ENCODE measurements around the gene DYNC1H1.
"Not testable (repeated sequence)": the region's sequence is repeated elsewhere in the genome, so short reads cannot be mapped to it uniquely, and the experiment has no call there.

Gene DYNC1H1

DNA sequence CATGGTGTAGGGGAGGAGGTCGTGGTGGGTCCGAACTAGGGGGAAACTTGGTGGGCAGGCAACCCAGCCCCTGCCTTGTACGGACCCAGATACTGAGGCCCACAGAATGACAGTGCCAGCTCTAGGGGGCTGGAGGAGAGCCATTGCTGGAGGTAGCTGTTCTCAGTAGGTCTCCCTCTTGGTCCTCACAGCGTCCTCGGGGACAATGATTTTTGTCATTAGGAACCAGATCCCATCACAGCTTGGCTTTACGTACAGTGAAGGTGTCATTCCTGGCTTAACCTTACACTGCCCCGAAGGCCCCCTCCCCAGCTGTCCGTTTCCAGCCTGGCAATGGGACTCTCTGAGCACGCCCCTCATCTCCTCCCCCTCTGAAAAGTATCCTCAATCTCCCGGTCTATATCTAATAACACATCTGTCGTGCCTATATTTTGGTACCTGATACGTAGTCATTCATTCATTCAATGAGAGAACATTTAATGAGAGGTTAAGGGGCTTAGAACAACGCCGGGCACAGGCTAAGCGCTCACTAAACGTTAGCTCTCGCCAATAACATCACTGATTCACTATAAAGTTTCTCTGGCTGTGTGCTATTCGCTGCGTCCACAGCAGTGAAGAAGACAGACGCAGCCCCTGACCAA is 597 bp upstream of the DYNC1H1 start:
- no peak for DNase-seq (ENCODE audit: low read depth)

DNA sequence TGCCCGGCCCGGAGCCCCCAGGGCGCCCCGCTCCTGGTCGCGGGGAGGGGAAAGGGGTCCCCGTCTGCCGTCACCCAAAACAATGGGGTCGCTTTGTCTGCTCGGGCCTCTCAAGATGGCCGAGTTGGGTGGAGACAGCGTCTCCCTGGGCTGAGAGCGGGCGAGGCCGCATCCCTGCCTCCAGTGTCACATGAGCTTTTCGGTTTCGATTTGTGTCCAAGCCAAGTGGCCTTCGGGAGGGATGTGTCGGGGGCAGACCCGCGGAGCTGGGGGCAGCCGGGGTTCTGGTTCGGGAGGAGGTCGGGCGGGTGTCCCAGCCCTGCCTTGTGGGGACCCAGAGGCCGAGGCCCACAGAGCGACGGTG is 790 bp downstream of the DYNC1H1 start:
- DNase-seq (ENCODE audit: low read depth), result peak; percentile 24

- DNase-seq (ENCODE audit: low read depth), result no peak
Observed at GRCh38 chr14:101965770-101966722, 1.7 kb downstream of the DYNC1H1 start.

DNA sequence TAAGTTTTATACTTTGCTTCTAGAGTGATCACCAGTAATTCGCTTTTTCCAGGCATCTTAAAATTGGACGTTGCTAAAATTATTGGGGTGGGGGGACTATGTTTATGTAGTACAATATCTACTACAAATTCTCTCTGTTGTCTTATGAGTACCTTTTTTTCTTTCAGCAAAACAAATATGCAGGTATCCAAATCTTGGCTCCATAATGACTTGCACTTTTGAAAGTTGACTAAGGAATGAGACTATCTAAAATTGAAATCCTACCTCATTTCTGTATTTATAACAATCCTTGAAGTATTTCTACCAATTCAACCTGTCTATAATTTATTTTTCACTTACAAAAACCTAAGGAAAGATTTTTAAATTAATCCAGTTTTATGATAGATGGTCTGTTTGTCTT is 2.4 kb downstream of the DYNC1H1 start:
- no peak for DNase-seq (ENCODE audit: low read depth)

DNA sequence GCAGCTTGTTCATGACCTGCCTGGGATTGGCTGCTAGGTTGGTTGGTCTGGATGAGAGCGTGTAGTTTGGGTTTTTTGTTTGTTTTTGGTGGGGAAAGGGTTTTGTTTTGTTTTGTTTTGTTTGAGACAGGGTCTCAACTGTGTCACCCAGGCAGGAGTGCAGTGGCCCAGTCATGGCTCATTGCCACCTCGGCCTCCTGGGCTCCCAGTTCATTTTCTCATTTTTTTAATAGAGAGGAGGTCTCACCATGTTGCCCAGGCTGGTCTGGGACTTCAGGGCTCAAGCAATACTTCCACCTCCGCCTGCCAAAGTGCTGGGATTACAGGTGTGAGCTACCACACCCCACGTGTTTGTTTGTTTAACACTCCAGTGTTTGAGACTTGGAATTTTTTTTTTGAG is 3.8 kb downstream of the DYNC1H1 start:
- no peak for DNase-seq (ENCODE audit: low read depth)

- no peak for DNase-seq (ENCODE audit: low read depth)
Observed at GRCh38 chr14:101969481-101969880, 5.1 kb downstream of the DYNC1H1 start.

- no peak for DNase-seq (ENCODE audit: low read depth)
Observed at GRCh38 chr14:101970830-101971400, 6.5 kb downstream of the DYNC1H1 start.

- not testable (repeated sequence) for DNase-seq (ENCODE audit: low read depth)
Observed at GRCh38 chr14:101971458-101971857, 7.1 kb downstream of the DYNC1H1 start.

- DNase-seq (ENCODE audit: low read depth), result no peak
Observed at GRCh38 chr14:101972126-101972866, 7.9 kb downstream of the DYNC1H1 start.

GRCh38 chr14:101973356-101973755 is 9.0 kb downstream of the DYNC1H1 start:
- DNase-seq (ENCODE audit: low read depth), result no peak

GRCh38 chr14:101975231-101975630 is 10.9 kb downstream of the DYNC1H1 start:
- no peak for DNase-seq (ENCODE audit: low read depth)

DNA sequence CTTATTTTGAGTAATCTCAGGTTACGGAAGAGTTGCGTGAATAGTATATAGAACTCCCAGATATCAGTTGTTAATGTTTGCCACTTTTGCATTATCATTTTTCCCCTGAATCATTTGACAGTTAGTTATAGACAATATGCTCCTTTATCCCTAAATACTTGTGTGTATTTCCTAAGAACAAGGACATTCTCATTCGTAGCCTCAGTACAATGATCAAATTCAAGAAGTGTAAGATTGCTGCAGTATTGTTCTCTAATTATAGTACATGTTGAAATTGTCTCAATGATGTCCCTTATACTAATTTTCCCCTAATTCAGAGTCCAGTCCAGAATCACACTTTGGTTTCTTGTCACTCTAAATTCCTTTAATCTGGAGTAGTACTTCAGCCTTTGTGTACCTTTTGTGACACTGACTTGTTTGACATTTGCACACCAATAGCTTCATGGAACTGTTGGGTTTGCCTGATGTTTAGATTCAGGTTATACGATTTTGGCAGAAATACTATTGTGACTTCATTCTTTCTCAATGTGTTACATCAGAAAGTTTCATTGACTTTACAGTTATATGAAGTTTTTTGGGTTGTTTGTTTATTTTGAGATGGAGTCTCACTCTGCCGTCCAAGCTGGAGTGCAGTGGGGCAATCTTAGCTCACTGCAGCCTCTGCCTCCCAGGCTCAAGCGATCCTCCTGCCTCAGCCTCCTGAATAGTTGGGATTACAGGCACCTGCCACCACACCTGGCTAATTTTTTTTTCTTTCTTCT is 13.1 kb downstream of the DYNC1H1 start:
- no peak for DNase-seq (ENCODE audit: low read depth)

DNA sequence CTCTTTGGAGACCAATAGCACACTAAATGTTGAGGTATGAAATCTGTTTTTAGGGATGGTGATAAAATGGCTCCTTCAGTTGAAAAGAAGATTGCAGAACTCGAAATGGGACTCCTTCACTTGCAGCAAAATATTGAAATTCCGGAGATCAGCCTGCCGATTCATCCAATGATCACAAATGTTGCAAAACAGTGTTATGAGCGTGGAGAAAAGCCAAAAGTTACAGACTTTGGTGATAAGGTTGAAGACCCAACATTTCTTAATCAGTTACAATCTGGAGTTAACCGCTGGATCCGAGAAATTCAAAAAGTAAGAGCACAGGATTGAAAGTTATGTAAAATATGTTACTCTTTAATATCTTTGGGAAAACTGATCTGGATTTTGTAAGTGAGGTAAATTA is 15.3 kb downstream of the DYNC1H1 start:
- no peak for DNase-seq (ENCODE audit: low read depth)

GRCh38 chr14:101980251-101980650 is 15.9 kb downstream of the DYNC1H1 start:
- DNase-seq (ENCODE audit: low read depth), result no peak

GRCh38 chr14:101980700-101981099 is 16.3 kb downstream of the DYNC1H1 start:
- no peak for DNase-seq (ENCODE audit: low read depth)

GRCh38 chr14:101982621-101983020 is 18.2 kb downstream of the DYNC1H1 start:
- no peak for DNase-seq (ENCODE audit: low read depth)

DNA sequence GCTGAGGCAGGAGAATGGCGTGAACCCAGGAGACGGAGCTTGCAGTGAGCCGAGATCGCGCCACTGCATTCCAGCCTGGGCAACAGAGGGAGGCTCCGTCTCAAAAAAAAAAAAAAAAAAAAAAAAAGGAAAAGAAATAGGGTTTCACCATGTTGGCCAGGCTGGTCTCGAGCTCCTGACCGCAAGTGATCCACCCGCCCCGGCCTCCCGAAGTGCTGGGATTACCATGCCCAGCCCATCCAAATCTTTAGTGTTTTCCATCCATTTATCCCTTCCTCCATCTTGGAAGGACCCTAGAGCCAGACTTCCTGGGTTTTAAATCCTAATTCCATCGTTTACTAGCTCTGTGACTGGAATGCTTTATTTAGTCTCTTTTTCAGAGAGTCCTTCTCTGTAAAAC is 20.5 kb downstream of the DYNC1H1 start:
- DNase-seq (ENCODE audit: low read depth), result not testable (repeated sequence)

- DNase-seq (ENCODE audit: low read depth), result no peak
Observed at GRCh38 chr14:101985957-101986356, 21.6 kb downstream of the DYNC1H1 start.

DNA sequence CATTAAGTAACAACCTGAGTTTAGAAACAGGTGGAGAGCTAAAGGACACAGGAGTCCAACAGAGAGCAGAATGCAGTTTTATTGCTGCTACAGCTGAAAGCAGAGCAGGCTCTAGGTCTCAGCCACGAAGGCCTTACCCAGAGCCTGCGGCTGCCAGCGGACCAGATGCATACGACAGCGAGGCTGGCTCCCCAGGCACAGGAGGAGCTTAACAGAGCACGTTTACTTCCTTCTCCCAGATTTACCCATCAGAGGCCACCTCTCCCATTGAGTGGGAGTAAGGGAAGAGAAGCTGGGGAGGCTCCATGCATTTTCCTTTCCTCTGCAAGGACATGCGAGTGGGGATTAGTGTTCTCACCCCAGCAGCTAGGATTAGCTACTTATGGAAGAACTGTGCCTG is 22.6 kb downstream of the DYNC1H1 start:
- DNase-seq (ENCODE audit: low read depth), result no peak

DNA sequence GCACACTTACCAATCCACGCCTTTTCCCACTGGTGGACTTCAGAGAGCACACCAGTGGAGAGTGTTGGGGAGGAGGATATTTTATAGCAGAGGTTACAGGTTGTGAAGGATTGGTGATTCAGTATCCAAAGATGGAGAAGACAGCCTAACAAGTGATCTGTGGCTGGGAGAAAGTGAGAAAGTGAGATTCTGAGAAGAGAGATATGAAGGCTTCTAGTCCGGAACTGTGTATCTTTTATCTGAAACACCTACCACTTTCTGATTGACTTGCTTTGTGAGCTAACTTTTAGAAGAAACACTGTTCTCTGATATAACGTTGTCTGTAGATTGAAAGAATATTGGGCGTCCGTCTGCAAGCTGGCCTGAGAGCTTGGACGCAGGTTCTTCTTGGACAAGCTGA is 24.0 kb downstream of the DYNC1H1 start:
- no peak for DNase-seq (ENCODE audit: low read depth)

GRCh38 chr14:101991352-101991751 is 27.0 kb downstream of the DYNC1H1 start:
- no peak for DNase-seq (ENCODE audit: low read depth)

DNA sequence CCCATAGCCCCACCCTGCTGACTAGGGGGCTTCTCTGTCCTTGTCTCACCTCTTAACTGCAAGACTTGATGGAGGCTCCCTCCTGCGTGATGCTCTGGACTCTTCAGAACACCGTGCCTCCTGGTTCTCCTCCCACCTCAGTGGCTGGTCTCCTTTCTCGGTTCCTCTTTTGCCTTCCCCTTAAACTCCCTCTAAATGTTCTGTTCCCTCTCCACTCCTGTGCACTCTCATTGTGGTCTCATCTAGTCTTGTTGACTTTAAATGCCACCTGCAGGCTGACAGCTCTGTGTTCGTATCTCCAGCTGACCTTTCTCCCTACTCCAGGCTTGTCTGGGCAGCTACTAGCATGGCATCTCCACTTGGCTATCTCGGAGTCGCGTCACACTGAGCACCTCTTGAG is 28.3 kb downstream of the DYNC1H1 start:
- no peak for DNase-seq (ENCODE audit: low read depth)
